Calu3 (cell line): Measurements from ENCODE around the gene WWOX. TPM values are rescaled to one million over a fixed set of nuclear protein-coding genes. Genes with fewer than 3 reads are reported as not detected.

Source experiments
- BruUV-seq: library from RNA; stranded (reverse); fragments of 400-500 nt; replicated peaks from 2 replicates; lab custom pipeline; 2021; lab: Mats Ljungman, UMichigan
- CTCF ChIA-PET: fragments of 300-600 bp; sonication (Branson Sonifier 250); formaldehyde crosslinking; loops from one replicate; lab custom pipeline; 2022; ENCODE audit warnings: antibody characterized with exemption; lab: Charles Lee
- DNase-seq: peaks from one replicate; pipeline ENCODE4 v3.0.0; 2022
- H3K27ac Mint-ChIP-seq: one replicate; pipeline ENCODE4 v1.8.0; 2022; ENCODE audit warnings: mixed read lengths; ENCODE audit not compliant: unreplicated experiment
- H3K27me3 Mint-ChIP-seq: one replicate; pipeline ENCODE4 v1.8.0; 2022; ENCODE audit warnings: mixed read lengths; ENCODE audit not compliant: unreplicated experiment
- H3K36me3 Mint-ChIP-seq: one replicate; pipeline ENCODE4 v1.8.0; 2022; ENCODE audit warnings: mild to moderate bottlenecking, moderate library complexity, mixed read lengths; ENCODE audit not compliant: insufficient read depth, unreplicated experiment
- H3K4me1 Mint-ChIP-seq: one replicate; pipeline ENCODE4 v1.8.0; 2022; ENCODE audit warnings: mild to moderate bottlenecking, low read depth, mixed read lengths; ENCODE audit not compliant: unreplicated experiment
- H3K4me3 Mint-ChIP-seq: one replicate; pipeline ENCODE4 v1.8.0; 2022; ENCODE audit warnings: mild to moderate bottlenecking, low read depth, moderate library complexity, mixed read lengths; ENCODE audit not compliant: unreplicated experiment
- H3K9me3 Mint-ChIP-seq: one replicate; pipeline ENCODE4 v1.8.0; 2022; ENCODE audit warnings: low read depth, mixed read lengths; ENCODE audit not compliant: unreplicated experiment
- intact Hi-C: fragments of 100-400 bp; cut with micrococcal nuclease; formaldehyde crosslinking; loops from one replicate; pipeline ENCODE4 v1.10.0; 2022; ENCODE audit not compliant: unreplicated experiment
- total RNA-seq: library from RNA; stranded (reverse); gene quantifications from 2 replicates; pipeline ENCODE4 v1.2.3, GENCODE V29; 2022
- TF ChIP-seq, protein P1 (sequence below): fragments of 200-600 bp; IDR thresholded peaks from one replicate; pipeline ENCODE4 v1.8.0; 2022; ENCODE audit warnings: antibody characterized with exemption; ENCODE audit not compliant: unreplicated experiment

WWOX gene
- total RNA-seq, 1 experiment from 2014 or later = 33.5 TPM

DNA sequence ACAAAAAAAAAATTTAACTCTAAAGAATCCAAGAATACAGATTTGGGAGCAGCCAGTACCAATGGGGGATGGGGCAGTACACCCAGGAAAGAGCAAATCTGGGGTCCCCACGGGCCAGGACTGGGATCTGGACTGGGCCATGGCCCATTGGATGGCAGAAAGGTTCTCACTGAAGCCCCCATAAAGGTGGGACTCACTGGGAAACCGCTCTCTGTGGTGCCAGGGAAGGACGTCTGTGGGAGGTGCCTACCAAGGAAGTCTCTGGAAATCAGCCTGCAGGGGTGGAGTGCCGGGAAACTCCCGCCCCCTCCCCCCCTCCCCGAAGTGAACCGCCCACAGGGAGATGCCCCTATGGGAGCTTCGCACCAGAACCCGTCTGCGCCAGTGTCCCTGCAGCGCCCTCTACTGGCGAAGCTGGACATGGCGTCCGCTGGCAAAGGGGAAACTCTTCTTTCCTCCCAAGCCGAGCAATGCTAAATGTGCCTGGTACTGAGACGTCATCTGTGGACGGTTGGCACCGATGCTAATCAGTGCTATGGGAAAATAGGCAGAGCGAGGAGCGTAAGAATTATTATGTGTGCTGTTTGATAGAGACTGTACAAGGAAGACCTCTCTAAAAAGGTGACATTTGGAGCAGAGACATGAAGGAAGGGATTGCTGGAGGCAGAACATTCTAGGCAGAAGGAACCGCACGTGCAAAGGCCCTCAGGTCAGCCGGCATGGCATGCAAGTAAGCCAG is 671.1 kb downstream of the WWOX start:
- BruUV-seq = no TSS peak
- Mint-ChIP-seq H3K27me3 (no peaks in the 10 kb centered on the region), H3K4me3 (no peak overlapping the region), H3K36me3 (no peaks in the 10 kb centered on the region), H3K9me3 (peaks cover 25% of the 10 kb centered on the region), H3K27ac (no peak overlapping the region), H3K4me1 (no peaks in the 10 kb centered on the region)
- TF ChIP-seq, protein P1, sequence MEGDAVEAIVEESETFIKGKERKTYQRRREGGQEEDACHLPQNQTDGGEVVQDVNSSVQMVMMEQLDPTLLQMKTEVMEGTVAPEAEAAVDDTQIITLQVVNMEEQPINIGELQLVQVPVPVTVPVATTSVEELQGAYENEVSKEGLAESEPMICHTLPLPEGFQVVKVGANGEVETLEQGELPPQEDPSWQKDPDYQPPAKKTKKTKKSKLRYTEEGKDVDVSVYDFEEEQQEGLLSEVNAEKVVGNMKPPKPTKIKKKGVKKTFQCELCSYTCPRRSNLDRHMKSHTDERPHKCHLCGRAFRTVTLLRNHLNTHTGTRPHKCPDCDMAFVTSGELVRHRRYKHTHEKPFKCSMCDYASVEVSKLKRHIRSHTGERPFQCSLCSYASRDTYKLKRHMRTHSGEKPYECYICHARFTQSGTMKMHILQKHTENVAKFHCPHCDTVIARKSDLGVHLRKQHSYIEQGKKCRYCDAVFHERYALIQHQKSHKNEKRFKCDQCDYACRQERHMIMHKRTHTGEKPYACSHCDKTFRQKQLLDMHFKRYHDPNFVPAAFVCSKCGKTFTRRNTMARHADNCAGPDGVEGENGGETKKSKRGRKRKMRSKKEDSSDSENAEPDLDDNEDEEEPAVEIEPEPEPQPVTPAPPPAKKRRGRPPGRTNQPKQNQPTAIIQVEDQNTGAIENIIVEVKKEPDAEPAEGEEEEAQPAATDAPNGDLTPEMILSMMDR = peak; percentile 39
- intact Hi-C loops = no loop called here
- DNase-seq = no peak
- CTCF ChIA-PET = no interaction called here

DNA sequence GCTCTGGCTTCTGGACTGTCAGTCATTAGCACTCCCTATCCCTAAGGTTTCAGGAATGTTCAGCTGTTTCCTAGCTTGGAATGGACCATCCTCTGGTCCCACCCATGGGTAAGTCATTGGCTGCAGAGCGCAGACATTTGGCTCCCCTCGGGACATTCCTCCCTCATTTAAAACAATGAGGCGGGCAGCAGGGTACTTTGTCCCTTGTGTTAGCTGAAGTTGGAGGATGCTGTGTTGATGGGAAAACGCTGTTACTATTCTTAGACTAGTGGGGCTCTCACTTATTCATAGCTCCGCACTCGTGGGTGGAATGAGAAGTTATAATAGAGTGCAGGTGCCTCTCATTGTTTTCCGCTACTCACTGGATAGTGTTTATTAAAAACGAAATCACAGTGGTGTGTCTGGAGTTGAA is 673.8 kb downstream of the WWOX start:
- intact Hi-C loops = no loop called here
- peaks cover 21% of the 10 kb centered on the region for H3K9me3 Mint-ChIP-seq
- TF ChIP-seq, protein P1 = no peak
- CTCF ChIA-PET = no interaction called here
- H3K4me3 Mint-ChIP-seq = no peak overlapping the region
- no peak overlapping the region for H3K27ac Mint-ChIP-seq
- no peaks in the 10 kb centered on the region for H3K36me3 Mint-ChIP-seq
- H3K4me1 Mint-ChIP-seq = no peaks in the 10 kb centered on the region
- DNase-seq = no peak
- no TSS peak for BruUV-seq
- H3K27me3 Mint-ChIP-seq = no peaks in the 10 kb centered on the region

DNA sequence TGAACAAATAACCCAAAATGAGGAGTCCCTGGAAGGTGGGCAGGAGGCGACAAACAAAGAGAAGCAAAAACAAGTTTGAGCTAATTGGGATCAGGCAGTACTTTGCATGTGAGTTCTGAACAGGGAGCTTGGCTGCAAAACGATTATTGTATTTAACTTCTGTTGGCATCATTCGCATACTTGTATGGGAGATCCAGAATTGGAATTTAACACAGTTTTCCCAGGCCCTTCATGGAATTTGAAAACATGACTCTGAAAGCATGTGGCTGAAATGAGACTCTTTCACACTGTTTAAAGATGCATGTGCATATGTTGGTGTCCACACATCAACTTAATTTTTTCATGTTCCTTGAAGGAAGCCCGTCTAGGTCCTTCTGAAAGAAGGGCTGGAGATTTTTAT is 674.3 kb downstream of the WWOX start:
- DNase-seq = no peak
- TF ChIP-seq, protein P1 = no peak
- Mint-ChIP-seq H3K27ac (no peak overlapping the region), H3K36me3 (no peaks in the 10 kb centered on the region), H3K9me3 (peaks cover 25% of the 10 kb centered on the region), H3K4me1 (no peaks in the 10 kb centered on the region), H3K4me3 (no peak overlapping the region), H3K27me3 (no peaks in the 10 kb centered on the region)
- intact Hi-C loops = no loop called here
- BruUV-seq = no TSS peak
- CTCF ChIA-PET = no interaction called here

DNA sequence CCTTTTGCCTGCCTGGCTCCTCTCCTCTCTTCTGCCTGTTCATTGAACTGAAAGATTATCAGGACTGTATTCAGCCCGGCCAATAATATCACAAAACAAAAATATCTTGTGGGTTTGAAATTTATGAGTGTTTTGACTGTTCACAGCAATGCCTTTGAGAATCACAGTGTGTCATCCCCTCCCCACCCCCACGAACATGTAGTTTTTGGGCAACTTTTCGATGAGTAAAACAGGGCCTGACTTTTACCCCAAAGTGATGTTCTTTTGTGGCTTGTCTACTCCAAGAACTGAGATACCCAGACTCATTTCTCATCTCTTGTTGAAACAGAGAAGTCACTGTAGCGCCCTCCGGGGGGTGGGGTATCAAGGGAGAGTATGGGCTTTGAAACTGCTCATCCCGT is 675.7 kb downstream of the WWOX start:
- Mint-ChIP-seq H3K4me3 (no peak overlapping the region), H3K36me3 (no peaks in the 10 kb centered on the region), H3K4me1 (no peaks in the 10 kb centered on the region), H3K27me3 (no peaks in the 10 kb centered on the region), H3K27ac (no peak overlapping the region), H3K9me3 (peaks cover 23% of the 10 kb centered on the region)
- BruUV-seq = no TSS peak
- CTCF ChIA-PET = no interaction called here
- no peak for DNase-seq
- intact Hi-C loops = no loop called here
- TF ChIP-seq, protein P1 = no peak
